Vagina (tissue), 2 donors: Measurements from ENCODE around the gene APBB2.

Experiments used
- POLR2A ChIP-seq, 2 donors: fragments of 450-650 bp; IDR thresholded peaks; one replicate each; pipeline ENCODE4 v1.6.1; 2017; ENCODE audit warnings: antibody characterized with exemption in 2 of 2, mild to moderate bottlenecking in 2 of 2, moderate library complexity in 2 of 2
- TF ChIP-seq, protein P1 (sequence below), 3 experiments: fragments of 450-650 bp in 2 of 3; fragments of 200-600 bp in 1 of 3; sonication (generic) in 1 of 3; IDR thresholded peaks; one replicate each; pipeline ENCODE4 v1.5.1; 2017 to 2019; ENCODE audit warnings: antibody characterized with exemption in 3 of 3, mild to moderate bottlenecking in 2 of 3, moderate library complexity in 2 of 3

GRCh38 chr4:41160856-41161255 is 53.5 kb downstream of the APBB2 start:
- TF ChIP-seq, protein P1, sequence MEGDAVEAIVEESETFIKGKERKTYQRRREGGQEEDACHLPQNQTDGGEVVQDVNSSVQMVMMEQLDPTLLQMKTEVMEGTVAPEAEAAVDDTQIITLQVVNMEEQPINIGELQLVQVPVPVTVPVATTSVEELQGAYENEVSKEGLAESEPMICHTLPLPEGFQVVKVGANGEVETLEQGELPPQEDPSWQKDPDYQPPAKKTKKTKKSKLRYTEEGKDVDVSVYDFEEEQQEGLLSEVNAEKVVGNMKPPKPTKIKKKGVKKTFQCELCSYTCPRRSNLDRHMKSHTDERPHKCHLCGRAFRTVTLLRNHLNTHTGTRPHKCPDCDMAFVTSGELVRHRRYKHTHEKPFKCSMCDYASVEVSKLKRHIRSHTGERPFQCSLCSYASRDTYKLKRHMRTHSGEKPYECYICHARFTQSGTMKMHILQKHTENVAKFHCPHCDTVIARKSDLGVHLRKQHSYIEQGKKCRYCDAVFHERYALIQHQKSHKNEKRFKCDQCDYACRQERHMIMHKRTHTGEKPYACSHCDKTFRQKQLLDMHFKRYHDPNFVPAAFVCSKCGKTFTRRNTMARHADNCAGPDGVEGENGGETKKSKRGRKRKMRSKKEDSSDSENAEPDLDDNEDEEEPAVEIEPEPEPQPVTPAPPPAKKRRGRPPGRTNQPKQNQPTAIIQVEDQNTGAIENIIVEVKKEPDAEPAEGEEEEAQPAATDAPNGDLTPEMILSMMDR (IDR thresholded peaks at IDR 0.05) = no peak
- TF ChIP-seq POLR2A (IDR thresholded peaks at IDR 0.05) = no peak
